HEK293T (cell line): ENCODE data around the gene EPHA2.

Experiments used
- CTCF ChIA-PET: fragments of 350-600 bp; formaldehyde crosslinking; extraction: SDS; loops from one replicate; lab custom pipeline; 2021; ENCODE audit warnings: antibody characterized with exemption, inconsistent platforms; lab: Yijun Ruan, JAX
- POLR2A ChIA-PET: fragments of 350-600 bp; formaldehyde crosslinking; extraction: SDS; loops from one replicate; lab custom pipeline; 2020; ENCODE audit warnings: antibody characterized with exemption, inconsistent platforms; lab: Yijun Ruan, JAX
- DNase-seq: peaks from one replicate; pipeline ENCODE4 v3.0.0; 2012; ENCODE audit warnings: mixed read lengths; ENCODE audit errors: extremely low spot score
- ARNT ChIP-seq: fragments of 450-650 bp; IDR thresholded peaks from 2 replicates; pipeline ENCODE4 v1.6.1; 2017; ENCODE audit warnings: mild to moderate bottlenecking
- BHLHE40 ChIP-seq: fragments of 450-650 bp; IDR thresholded peaks from 2 replicates; pipeline ENCODE4 v1.6.1; 2016; ENCODE audit warnings: mild to moderate bottlenecking, moderate library complexity, borderline replicate concordance
- CTBP1 ChIP-seq: fragments of 450-650 bp; IDR thresholded peaks from 2 replicates; pipeline ENCODE4 v1.6.1; 2016; ENCODE audit warnings: borderline replicate concordance
- ELF4 ChIP-seq: fragments of 450-650 bp; IDR thresholded peaks from 2 replicates; pipeline ENCODE4 v1.6.1; 2017; ENCODE audit warnings: antibody characterized with exemption
- FOXA1 ChIP-seq: fragments of 450-650 bp; IDR thresholded peaks from 2 replicates; pipeline ENCODE4 v1.6.1; 2016; ENCODE audit warnings: mild to moderate bottlenecking
- FOXK2 ChIP-seq: fragments of 450-650 bp; IDR thresholded peaks from 2 replicates; pipeline ENCODE4 v1.6.1; 2016; ENCODE audit warnings: mild to moderate bottlenecking
- FOXM1 ChIP-seq: fragments of 450-650 bp; IDR thresholded peaks from 2 replicates; pipeline ENCODE4 v1.6.1; 2017; ENCODE audit warnings: mild to moderate bottlenecking, borderline replicate concordance
- HDGF ChIP-seq: fragments of 450-650 bp; IDR thresholded peaks from 2 replicates; pipeline ENCODE4 v1.6.1; 2017; ENCODE audit warnings: antibody characterized with exemption, borderline replicate concordance
- L3MBTL2 ChIP-seq: fragments of 450-650 bp; conservative IDR thresholded peaks from 2 replicates; pipeline ENCODE4 v1.6.1; 2016; ENCODE audit warnings: mild to moderate bottlenecking
- LEF1 ChIP-seq: fragments of 450-650 bp; IDR thresholded peaks from 2 replicates; pipeline ENCODE4 v1.6.1; 2017; ENCODE audit warnings: mild to moderate bottlenecking, borderline replicate concordance
- NFRKB ChIP-seq: fragments of 450-650 bp; IDR thresholded peaks from 2 replicates; pipeline ENCODE4 v1.6.1; 2016; ENCODE audit warnings: mild to moderate bottlenecking, moderate library complexity
- SP1 ChIP-seq: fragments of 450-650 bp; IDR thresholded peaks from 2 replicates; pipeline ENCODE4 v1.6.1; 2017
- SUZ12 ChIP-seq: fragments of 450-650 bp; IDR thresholded peaks from 2 replicates; pipeline ENCODE4 v1.6.1; 2016; ENCODE audit warnings: mild to moderate bottlenecking
- TARDBP ChIP-seq: fragments of 450-650 bp; IDR thresholded peaks from 2 replicates; pipeline ENCODE4 v1.6.1; 2016
- ZNF384 ChIP-seq: fragments of 450-650 bp; IDR thresholded peaks from 2 replicates; pipeline ENCODE4 v1.6.1; 2016
- TF ChIP-seq, protein P1 (sequence below): fragments of 450-650 bp; IDR thresholded peaks from 2 replicates; pipeline ENCODE4 v1.6.1; 2016

Gene EPHA2

DNA sequence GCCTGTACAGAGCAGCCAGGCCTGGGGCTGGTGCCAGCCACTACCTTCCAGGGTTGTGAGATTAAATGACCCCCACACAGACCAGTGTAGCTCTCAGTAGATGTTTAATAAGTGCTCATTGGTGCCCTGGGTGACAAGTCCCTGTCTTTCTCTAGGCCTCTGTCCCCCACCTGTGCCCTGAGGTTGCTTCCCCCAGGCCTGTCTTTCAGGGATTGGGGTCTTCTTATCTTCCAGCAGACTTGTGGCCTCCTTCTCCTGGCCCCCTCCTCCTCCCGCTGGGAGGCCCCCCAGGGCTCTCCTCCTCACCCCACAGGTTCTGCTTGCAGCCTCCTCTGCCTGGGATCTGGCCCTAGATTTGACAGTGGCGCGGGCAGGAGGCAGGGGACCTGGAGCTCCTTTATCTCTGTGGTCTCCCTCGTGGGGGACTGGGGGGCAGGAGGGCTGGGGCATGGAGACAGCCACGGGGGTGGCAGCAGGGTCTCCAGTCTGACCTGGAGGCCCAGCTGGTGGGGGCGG, 40.3 kb downstream of the EPHA2 start:
- ChIA-PET POLR2A (no interaction called here), CTCF (no interaction called here)
- DNase-seq = no peak
- no peak for TF ChIP-seq SP1
- TF ChIP-seq FOXM1 = no peak
- TF ChIP-seq FOXA1 = no peak

DNA sequence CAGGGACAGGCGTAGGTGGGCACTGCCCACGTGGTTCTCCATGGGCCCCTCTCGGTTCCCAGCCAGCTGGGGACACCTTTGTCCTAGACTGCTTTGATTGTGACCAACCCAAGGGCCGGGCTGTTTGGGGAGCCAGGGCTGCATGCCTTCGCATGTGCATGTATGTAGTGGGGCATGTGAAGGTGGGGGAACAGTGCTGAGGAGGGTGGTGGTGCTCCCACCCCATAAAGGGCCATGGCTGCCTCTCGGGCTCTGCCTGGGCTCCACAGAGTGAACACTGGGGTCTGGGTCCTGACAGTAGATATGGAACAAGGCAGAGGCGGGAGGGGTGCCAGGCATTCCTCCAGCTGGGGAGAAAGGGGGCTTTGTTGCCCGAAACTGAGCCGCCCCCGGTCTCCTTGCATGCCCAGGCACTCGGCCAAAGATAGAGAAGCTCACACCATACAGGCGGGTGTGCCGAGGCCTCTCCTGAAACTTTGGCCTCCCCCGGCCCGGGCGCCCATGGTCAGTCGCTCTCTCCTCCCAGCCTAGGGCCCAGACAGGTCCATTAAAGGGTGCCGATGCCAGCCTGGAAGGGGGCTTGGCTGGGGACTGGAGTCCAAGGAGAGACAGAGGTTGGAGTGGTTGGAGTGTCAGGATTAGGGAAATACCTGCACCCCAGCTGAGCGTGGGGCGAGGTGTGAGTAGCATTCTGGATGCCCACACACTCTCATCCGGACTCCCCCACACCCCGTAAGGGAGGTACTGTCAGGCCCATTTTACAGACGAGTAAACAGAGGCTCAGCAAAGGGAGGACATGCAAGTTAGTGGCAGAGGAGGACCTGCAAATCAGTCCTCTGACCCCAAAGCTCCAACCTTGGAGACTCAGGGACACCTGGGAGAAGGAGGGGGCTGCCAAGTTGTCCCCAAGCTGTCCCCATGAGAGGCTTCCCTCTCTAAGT, 41.1 kb downstream of the EPHA2 start:
- ChIA-PET POLR2A (no interaction called here), CTCF (interaction anchor here (0.6 kb wide), 1 partner anchor 8 kb away, joined by 3 read pairs; no protein-coding TSS in a partner anchor)
- no peak for DNase-seq
- TF ChIP-seq SP1 (no peak), ZNF384 (no peak), FOXM1 (no peak), ARNT (no peak), BHLHE40 (no peak), SUZ12 (no peak), L3MBTL2 (no peak), LEF1 (no peak), NFRKB (no peak), CTBP1 (no peak), HDGF (no peak), FOXA1 (no peak), FOXK2 (no peak), ELF4 (no peak), TARDBP (no peak)
- TF ChIP-seq, protein P1, sequence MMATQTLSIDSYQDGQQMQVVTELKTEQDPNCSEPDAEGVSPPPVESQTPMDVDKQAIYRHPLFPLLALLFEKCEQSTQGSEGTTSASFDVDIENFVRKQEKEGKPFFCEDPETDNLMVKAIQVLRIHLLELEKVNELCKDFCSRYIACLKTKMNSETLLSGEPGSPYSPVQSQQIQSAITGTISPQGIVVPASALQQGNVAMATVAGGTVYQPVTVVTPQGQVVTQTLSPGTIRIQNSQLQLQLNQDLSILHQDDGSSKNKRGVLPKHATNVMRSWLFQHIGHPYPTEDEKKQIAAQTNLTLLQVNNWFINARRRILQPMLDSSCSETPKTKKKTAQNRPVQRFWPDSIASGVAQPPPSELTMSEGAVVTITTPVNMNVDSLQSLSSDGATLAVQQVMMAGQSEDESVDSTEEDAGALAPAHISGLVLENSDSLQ = no peak

DNA sequence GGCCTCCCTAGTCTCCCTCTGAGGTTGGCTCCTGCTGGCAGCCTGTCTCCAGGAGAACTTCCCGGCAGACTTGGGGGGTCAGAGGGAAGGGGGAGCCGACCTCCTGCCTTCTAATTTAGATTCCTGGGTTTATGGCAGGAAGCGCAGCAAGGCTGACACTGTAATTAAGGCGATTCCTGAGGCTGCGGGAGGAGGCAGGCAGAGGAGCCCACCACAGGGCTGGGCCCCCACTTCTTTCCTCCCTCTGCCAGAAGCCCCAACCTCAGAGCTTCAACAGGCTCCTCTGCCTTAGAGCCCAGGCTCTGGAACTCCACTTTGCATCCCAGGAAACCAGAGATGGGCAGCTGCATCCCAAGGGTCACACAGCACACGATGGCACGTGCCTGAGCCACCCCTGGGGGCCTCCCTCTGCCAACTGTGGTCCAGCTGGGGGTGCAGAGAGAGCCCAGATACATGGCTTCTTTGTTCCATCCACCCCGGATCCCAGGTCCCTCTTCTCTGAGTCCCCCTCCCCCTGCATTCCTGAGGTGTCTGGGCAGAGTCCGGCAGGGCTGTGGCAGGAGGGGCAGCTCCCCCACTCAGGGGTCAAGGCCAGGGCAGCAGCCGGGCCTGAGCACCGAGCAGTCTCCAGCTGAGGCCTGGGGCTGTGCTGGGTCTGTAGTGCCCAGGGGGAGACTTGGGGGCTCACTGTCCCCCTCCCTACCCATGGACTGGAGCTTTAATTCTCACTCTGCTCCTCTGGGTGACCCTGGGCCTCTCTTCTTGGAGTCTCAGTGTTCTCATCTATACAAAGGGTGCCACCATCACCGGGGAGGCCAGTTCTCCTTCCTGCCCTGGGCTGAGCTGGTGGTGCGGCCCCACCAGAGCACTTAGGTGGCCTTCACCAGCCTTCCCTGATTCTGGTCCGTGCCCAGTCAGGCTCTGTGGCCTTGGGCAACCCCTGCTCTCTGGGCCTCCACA, 43.0 kb downstream of the EPHA2 start:
- DNase-seq = no peak
- ChIA-PET CTCF (interaction anchor here (0.7 to 1.3 kb wide), 2 partner anchors 31 to 828 kb away, joined by 3 to 4 read pairs; no protein-coding TSS in a partner anchor), POLR2A (no interaction called here)
- no peak for TF ChIP-seq CTBP1
- TF ChIP-seq ELF4 = no peak
- no peak for TF ChIP-seq TARDBP
- TF ChIP-seq SUZ12 = no peak
- TF ChIP-seq FOXM1 = no peak

DNA sequence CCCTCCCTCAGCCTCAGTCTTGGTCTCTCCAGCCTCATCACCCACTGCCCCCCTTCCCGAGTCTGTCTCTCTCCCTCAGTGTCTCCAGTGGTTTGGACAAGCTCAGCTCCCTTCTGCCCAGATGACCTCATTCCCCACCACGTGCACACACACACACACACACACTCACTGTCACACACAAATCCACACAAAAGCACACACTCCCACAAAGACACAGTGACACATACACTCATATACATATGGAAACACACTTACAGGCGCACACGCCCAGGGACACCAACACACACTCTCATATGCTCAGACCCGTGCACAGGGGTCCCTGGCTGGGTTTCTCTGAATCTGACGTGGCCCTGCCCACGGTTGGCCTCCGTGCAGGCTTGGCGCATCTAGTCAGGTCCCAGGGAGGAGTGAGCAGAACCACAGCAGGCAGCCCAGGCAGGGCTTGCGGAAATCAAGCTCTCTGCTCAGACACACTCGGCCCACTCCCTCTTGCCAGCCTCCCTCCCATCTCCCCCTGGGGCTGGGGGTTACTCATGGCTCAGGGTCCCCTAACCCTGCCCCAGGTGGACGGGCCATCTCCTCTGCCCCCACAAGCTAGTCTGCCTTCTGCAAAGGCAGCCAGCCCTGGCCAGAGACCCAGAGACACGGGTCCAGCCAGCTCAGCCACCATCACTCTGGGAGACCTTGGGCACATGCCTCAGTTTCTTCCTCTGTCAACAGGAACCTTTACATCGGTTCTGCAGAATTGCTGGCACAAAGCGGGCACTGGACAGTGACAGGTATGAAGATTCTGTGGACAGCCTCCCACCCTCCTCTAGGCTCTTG, 43.9 kb downstream of the EPHA2 start:
- DNase-seq = no peak
- ChIA-PET POLR2A (no interaction called here), CTCF (interaction anchor here (1.3 kb wide), 1 partner anchor 30 kb away, joined by 3 read pairs; no protein-coding TSS in a partner anchor)
- TF ChIP-seq CTBP1 = no peak
- no peak for TF ChIP-seq ELF4
- TF ChIP-seq FOXM1 = no peak
- TF ChIP-seq ARNT = no peak
- no peak for TF ChIP-seq LEF1
- TF ChIP-seq HDGF = no peak
- TF ChIP-seq, protein P1 = no peak
- TF ChIP-seq NFRKB = no peak
- TF ChIP-seq SUZ12 = no peak
- no peak for TF ChIP-seq SP1
- TF ChIP-seq BHLHE40 = no peak
- TF ChIP-seq FOXK2 = no peak
- TF ChIP-seq L3MBTL2 = no peak
- TF ChIP-seq ZNF384 = no peak
- no peak for TF ChIP-seq TARDBP

DNA sequence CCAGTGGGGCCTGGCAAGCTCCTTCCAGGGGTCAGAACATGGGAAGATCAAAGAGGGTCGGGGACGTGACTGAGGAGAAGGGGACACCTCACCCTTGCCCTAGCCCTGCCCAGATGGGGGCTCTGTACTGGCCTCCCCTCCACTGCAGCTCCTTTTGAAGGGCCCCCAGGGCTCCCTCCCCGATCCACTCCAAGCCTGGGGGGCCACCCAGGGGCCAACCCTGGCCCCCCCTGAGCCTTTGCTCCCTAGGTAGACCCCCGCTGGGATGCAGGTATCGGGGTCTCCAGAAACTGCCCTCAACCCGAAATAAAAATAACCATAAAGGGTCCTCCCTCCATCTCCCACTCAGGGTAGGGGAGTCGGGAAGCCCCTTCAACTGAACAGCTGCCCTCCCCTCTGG, 45.0 kb downstream of the EPHA2 start:
- TF ChIP-seq FOXM1 (no peak), FOXK2 (no peak), BHLHE40 (no peak), NFRKB (no peak), FOXA1 (no peak), L3MBTL2 (no peak), SUZ12 (no peak), ZNF384 (no peak), ELF4 (no peak), TARDBP (no peak), CTBP1 (no peak), LEF1 (no peak), SP1 (no peak), ARNT (no peak), HDGF (no peak)
- TF ChIP-seq, protein P1 = no peak
- POLR2A ChIA-PET = no interaction called here
- CTCF ChIA-PET = interaction anchor here (0.8 kb wide), 2 partner anchors 32 to 40 kb away, joined by 3 read pairs; no protein-coding TSS in a partner anchor
- no peak for DNase-seq
